GM21447 (cell line): ENCODE measurements around the gene TICRR.
"Not testable (repeated sequence)": the region's sequence is repeated elsewhere in the genome, so short reads cannot be mapped to it uniquely, and the experiment has no call there.

Experiments used
- ATAC-seq: cut with Tn5 transposase; IDR thresholded peaks from one replicate; pipeline ENCODE4 v1.9.1; 2021; ENCODE audit not compliant: unreplicated experiment

TICRR gene, protein sequence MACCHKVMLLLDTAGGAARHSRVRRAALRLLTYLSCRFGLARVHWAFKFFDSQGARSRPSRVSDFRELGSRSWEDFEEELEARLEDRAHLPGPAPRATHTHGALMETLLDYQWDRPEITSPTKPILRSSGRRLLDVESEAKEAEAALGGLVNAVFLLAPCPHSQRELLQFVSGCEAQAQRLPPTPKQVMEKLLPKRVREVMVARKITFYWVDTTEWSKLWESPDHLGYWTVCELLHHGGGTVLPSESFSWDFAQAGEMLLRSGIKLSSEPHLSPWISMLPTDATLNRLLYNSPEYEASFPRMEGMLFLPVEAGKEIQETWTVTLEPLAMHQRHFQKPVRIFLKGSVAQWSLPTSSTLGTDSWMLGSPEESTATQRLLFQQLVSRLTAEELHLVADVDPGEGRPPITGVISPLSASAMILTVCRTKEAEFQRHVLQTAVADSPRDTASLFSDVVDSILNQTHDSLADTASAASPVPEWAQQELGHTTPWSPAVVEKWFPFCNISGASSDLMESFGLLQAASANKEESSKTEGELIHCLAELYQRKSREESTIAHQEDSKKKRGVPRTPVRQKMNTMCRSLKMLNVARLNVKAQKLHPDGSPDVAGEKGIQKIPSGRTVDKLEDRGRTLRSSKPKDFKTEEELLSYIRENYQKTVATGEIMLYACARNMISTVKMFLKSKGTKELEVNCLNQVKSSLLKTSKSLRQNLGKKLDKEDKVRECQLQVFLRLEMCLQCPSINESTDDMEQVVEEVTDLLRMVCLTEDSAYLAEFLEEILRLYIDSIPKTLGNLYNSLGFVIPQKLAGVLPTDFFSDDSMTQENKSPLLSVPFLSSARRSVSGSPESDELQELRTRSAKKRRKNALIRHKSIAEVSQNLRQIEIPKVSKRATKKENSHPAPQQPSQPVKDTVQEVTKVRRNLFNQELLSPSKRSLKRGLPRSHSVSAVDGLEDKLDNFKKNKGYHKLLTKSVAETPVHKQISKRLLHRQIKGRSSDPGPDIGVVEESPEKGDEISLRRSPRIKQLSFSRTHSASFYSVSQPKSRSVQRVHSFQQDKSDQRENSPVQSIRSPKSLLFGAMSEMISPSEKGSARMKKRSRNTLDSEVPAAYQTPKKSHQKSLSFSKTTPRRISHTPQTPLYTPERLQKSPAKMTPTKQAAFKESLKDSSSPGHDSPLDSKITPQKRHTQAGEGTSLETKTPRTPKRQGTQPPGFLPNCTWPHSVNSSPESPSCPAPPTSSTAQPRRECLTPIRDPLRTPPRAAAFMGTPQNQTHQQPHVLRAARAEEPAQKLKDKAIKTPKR (N-terminal part only)

DNA sequence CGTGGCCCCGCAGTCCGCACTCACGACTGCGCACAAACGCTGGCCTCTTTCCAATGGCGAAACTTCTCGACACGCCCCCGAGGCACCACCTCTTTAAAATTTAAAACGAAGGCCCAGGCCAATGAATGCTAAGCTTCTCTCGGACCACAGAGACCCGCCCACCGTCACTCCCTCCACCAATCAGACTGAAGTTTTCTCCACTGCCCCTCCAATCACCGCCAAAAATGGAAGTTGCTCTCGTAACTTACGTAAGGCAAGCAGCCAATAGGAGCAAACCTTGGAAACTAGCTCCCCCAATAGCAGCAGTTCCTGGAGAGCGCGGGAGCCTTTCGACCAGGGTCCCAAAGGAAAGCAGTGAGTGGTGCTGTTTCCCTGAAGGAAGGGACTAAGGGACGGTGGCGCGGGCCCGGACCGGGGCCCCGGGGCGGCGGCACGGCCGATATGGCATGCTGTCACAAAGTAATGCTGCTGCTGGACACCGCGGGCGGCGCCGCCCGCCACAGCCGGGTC is at the start of gene TICRR:
TSS of gene TICRR (plus strand) at position 324 of the 510 bp plus-strand sequence. CDS start at position 442, 118 bp downstream.
- ATAC-seq, result peak; percentile 98

DNA sequence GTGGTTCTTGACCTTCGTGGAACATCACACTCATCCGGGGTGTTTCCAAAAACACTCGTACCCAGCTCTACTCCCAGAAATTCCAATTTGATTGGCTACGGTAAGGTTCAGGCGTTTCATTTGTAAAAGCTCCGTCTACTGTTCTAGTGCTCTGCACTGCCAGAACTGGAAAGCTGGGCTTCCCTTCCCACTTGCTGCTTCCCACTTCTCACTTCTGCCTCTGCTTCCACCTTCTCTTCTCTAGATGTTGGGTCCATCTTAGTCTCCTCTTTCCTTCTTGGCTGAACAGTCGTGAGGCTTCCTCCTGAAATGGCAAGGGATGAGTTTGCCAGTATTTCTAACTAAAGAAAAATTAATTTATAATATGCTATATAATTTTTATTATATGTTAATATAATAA is 49.1 kb upstream of the TICRR start:
- no peak for ATAC-seq

DNA sequence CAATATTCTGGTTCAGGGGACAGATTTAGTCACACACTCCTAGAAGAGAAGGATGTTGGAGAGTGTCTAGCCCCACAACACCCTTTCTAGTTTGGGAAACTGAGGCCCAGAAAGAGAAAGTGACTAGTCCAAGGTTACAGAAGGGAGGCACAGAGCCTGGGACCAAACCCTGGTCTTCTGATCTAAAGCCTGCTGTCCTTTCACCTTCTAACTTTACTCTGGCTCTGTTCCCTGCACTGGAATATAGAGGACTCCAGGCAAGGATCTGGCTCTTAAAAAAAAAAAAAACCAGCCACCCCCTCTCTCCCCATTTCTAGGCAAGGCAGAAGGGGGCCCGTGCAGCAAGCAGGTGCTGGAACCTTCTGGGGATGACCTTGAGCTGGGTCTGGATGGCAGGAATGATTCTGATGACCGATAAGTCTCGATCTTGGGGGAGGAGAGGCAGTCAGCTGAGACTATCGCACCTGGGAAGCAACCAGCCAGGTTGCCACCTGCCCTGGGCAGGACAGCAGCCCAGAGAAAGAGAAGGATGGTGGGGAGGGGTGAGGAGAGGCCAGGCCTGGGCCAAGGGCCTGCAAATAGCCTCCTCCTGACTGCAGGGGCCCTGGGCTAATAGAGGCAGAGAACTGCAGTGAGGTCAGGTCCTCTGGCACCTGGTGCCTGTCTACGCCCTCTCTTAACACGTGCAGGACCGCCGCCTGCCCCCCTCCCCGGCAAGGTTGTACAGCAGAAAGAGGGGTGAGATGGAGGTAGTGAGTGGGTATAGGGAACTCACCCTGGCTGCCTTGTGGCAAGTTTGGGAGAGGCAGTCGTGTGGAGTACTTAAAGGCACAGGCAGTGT is 48.4 kb upstream of the TICRR start:
- ATAC-seq, result no peak

DNA sequence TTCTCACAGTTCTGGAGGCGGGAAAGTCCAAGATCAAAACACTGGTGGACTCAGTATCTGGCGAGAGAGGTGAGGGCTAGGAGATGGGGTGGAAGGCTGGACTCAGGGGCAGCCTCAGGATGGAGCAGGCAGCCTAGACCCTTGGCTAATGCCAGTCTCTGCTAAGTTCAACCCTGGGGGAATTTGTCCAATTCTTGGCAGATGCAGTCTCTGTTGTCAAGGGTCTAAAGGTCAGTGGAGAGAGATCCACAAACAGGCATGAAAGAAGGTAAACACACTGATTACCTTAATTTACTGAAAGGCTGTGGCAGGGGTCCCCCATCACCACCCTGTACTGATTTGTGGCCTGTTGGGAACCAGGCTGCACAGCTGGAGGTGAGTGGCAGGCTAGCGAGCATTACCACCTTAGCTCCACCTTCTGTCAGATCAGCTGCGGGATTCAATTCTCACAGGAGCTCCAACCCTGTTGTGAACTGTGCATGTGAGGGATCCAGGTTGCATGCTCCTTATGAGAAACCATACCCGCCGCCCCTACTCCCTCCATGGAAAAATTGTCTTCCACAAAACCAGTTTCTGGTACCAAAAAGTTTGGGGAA is 46.4 kb upstream of the TICRR start:
- no peak for ATAC-seq

DNA sequence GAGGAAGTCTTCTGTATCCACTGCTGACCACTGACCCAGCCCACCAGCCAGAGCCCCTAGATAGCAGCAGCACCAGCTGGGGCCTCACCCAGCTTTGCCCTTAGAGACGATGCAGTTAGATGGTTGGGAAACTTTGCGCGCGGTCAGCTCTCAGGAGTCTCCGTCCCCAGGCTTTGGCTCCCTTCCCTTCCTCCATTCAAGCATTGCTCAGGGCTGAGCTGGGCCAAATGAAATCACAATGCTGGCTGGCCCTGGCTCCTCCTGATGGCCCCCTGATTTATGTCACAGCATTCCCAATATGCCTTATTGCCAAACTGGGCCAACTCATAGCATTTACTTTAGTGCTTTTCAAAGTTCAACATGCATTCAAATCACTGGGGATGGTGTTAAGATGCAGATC is 44.3 kb upstream of the TICRR start:
- no peak for ATAC-seq

DNA sequence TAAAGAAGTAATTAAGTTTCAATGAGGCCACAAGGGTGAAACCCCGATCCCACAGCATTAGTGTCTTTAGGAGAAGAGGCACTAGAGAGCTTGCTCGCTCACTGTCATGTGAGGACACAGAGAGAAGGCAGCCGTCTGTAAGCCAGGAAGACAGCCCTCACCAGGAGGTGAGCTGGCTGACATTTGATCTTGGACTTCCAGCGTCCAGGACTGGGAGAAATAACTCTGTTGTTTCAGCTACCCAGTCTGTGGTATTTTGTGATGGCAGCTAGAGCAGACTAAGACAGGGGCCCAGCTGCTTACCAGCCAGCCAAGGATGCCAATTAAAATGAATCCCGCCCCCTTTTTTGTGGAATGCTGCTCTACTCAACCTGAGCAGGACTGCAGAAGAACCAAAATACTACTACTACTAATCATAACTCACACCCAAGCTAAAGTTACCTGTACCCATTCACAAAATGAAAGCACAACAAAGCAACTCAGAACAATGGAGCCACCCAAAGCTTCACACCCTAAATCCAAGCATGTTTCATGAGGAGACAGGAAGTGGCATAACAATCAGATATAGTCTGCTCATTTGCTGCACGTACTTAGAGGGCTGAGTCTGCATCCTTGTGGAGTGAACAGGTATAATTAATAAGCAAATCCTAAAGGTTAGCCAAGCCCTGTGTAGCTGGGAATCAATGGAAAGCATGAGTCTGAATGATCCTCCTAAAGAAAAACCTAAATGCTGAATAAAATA is 43.3 kb upstream of the TICRR start:
- ATAC-seq, result no peak

DNA sequence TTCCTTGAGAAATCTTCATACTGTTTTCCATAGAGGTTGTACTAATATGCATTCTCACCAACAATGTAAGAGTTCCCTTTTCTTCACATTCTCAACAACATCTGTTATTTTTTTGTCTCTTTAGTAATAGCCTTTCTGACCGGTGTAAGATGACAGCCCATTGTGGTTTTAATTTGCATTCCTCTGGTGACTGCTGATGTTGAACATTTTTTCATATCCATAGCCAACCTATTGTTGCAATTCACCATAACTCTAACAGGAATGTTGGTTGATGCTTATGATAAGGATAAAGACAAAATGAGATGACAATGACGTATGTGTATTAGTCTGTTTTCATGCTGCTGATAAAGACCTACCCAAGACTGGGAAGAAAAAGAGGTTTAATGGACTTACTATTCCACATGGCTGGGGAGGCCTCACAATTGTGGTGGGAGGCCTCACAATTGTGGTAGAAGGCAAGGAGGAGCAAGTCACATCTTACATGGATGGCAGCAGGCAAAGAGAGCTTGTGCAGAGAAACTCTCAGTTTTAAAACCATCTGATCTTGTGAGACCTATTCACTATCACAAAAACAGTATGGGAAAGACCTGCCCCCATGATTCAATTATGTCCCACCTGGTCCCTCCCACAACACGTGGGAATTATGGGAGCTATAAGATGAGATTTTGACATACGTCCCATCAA is 41.3 kb upstream of the TICRR start:
- ATAC-seq, result no peak

DNA sequence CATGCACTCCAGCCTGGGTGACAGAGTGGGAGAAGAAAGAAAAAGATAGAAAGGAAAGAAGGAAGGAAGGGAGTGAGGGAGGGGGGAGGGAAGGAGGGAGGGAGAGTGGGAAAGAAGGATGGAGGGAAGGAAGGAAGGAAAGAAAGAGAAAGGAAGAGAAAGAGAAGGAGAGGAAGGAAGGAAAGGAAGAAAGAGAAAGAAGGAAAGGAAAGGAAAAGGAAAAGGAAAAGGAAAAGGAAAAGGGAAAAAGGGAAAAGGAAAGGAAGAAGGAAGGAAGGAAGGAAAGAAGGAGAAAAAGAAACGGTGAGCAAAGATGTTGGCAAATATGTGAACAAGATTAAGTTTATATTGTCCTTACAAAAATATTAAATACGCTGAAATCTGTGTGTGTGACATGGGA is 36.2 kb upstream of the TICRR start:
- no peak for ATAC-seq

DNA sequence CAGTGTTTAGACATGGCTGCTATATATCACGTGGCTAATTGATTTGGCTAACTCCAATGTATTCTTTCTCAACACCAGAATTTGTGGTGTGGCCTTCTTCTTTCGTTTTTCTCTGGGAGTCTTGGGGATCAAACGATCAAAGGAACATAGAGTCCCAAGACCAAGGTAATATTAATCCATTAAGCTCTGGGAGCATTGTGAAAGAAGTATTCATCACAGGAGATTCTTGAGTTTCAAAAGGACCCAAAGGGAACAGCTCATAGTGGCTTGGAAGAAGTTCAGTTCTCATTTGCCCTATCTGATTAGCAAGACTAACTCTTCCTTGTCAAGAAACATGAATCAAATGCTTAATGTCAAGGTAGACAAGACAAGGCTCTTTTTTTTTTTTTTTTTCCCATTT is 32.9 kb upstream of the TICRR start:
- no peak for ATAC-seq

DNA sequence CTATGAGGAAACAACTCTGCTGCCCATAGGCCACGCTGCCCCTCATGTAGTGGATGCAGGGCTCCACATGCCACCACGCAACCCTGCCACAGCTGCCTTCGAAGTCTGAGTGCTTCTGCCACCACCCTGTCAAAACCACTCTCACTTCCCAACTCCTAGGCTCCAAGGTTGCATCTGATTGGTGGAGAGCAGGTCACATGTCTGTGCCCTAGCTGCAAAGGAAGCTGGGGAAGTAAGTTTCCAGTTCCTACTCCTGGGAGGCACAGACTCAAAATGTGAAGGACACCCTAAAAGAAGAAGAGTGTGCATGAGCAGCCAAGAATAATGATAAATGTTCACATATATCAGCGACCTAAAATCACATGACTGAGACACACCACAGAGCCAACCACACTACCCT is 31.9 kb upstream of the TICRR start:
- ATAC-seq, result no peak

DNA sequence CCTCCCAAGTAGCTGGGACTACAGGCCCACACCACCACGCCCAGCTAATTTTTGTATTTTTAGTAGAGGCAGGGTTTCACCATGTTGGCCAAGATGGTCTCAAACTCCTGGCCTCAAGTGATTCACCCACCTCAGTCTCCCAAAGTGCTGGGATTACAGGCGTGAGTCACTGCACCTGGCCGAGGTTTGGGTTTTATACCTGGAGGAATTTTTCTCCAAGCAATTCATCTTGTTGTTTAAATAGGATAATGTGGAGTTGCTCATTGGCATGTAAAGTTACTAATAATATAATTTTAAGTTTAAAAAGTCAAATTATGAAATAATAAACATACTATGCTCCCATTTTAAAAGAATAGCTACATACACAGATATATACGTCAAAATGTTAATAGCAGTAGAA is 26.1 kb upstream of the TICRR start:
- not testable (repeated sequence) for ATAC-seq

DNA sequence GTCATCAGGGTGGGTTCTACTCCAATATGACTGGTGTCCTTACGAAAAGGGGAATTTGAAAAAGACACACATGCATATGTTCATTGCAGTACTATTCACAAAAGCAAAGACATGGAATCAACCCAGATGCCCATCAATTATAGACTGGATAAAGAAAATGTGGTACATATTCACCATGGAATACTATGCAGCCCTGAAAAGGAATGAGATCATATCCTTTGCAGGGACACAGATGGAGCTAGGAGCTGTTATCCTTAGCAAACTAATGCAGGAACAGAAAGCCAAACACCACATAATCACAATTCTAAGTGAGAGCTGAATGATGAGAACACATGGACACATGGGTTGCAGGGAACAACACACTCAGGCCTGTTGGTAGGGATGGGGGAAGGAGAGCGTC is 24.8 kb upstream of the TICRR start:
- no peak for ATAC-seq

DNA sequence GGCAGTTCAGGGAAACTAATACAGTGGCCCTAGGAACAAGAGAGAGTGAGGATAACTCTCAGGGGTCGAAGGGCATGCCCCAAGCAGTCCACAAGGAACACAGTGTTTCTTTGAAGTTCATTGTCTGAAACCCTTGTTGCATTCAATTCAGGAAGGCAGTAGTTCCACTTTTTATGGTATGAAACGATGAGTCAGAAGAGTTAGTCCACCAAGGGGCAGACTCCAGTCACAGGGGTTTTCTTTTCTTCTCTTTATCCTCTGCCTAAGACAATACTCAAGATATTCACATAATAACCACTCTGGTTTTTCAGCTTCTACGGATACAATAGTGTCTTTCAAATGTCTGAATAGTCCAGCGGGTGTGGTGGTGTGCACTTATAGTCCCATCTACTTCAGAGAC is 23.7 kb upstream of the TICRR start:
- ATAC-seq, result peak; percentile 77

DNA sequence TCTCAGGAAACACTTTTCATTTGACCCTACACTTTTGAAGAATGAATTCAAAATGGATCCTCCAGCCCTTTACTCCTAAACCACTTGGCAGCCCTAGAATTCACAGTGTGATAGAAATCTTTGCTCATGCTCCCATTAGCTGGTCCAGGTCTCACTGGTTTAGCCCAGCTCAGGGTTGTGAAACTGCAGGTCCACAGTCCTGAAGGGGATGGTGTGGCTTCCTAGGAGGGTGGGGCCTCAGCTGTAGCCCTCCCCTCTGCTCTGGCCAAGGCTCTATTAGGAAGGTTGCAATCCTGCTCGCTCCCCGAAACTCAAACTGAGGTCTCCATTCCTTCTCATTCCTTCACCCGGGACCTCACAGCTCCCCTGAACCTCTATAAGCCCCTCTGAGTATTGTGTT is 21.6 kb upstream of the TICRR start:
- ATAC-seq, result no peak

DNA sequence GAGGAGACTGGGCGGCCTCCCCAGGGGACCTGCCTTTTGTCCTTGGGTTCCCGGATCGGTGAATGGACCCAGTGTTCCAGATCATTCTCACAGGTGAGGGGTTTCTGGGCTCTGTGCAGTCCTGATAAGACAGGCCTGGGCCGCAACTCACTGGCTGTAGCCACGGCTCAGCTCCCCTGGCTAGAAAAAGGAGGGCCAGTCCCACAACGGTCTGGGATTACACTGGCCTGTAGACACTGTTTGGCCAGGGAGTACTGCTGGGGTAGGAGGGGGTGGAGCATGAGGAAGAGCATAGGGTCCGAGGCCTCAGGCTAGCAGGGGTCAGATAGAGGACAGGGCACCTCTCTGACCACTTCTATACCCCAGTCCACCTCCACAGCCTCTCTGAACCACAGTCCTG is 21.0 kb upstream of the TICRR start:
- ATAC-seq, result no peak

DNA sequence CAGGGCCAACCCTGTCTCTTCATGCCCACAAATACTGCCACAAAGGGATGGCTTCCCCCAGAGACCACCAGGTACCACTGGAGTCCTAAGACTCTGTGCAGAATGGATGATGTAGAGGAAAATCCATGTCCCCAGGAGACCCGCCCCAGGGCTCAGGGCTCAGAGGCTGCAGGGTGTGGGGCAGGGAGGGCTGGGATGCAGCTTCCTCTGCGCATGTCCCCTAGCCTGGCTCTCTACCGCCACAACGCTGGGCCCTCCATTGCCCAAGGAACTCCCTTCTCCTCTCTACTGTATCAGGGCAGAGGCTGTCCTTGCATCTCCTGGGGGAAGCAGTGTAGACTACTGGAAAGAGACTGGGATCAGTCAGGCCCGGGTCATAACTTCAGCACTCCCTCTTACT is 19.5 kb upstream of the TICRR start:
- no peak for ATAC-seq

DNA sequence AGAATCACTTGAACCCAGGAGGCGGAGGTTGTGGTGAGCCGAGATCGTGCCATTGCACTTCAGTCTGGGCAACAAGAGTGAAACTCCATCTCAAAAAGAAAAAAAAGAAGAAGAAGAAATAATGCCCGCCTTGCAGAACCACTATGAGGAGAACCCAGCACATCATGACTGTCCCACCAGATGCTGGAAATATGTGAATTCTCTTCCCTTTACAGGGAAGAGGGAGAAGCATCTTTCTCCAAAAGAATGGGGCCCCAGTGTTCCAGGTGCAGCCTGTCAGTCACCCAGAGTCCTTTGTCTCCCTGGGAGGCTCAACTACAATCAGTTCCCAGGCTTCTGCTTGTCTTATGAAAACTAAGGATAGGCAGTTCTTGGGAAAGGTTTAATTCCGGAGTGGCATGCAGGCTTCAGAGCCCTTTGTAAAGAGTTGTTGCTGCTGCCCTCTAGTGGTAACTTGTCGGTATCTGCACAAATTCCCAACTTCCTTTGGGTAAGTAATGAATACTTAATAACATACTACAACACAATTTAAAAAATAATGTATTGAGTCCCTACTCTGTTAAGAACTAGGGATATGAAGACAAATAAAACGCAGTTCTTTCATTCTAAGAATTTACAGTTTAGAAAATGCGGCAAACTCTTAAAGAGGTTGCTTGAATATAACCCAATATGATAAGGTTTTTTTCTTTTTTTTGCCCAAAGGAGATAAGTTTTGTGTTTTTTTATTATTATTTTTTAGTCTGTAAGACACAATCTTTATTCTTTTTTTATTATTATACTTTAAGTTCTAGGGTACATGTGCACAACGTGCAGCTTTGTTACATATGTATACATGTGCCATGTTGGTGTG is 18.6 kb upstream of the TICRR start:
- ATAC-seq, result no peak
